Measurements from ENCODE around the gene NAPA.

The NAPA gene

GRCh38 chr19:47514869-47515588 lies at the start of gene NAPA:
Gene NAPA, minus strand, starts transcription at chr19:47515063. Its CDS starts 123 bp downstream, at chr19:47514940.
- peak; percentile 100 for DNase-seq

- no peak for DNase-seq
Measured at GRCh38 chr19:47564081-47564480, 49.2 kb upstream of the NAPA start.

GRCh38 chr19:47561440-47562057 lies 46.7 kb upstream of the NAPA start:
- DNase-seq: no peak

- no peak for DNase-seq
Measured at GRCh38 chr19:47560999-47561398, 46.1 kb upstream of the NAPA start.

- no peak for DNase-seq
Measured at GRCh38 chr19:47550129-47550528, 35.3 kb upstream of the NAPA start.

- DNase-seq: no peak
Measured at GRCh38 chr19:47549261-47549862, 34.5 kb upstream of the NAPA start.

GRCh38 chr19:47547199-47547598 lies 32.3 kb upstream of the NAPA start:
- no peak for DNase-seq

GRCh38 chr19:47545061-47545948 lies 30.4 kb upstream of the NAPA start:
- no peak for DNase-seq

- no peak for DNase-seq
Measured at GRCh38 chr19:47544476-47544875, 29.6 kb upstream of the NAPA start.

- DNase-seq: no peak
Measured at GRCh38 chr19:47544075-47544474, 29.2 kb upstream of the NAPA start.

GRCh38 chr19:47542030-47542475 lies 27.2 kb upstream of the NAPA start:
- no peak for DNase-seq

GRCh38 chr19:47541518-47541917 lies 26.7 kb upstream of the NAPA start:
- DNase-seq: peak; percentile 79

- peak; percentile 28 for DNase-seq
Measured at GRCh38 chr19:47540748-47541147, 25.9 kb upstream of the NAPA start.

GRCh38 chr19:47539747-47540311 lies 25.0 kb upstream of the NAPA start:
- peak; percentile 50 for DNase-seq

GRCh38 chr19:47538812-47539211 lies 23.9 kb upstream of the NAPA start:
- DNase-seq: no peak

GRCh38 chr19:47537493-47537892 lies 22.6 kb upstream of the NAPA start:
- no peak for DNase-seq

- DNase-seq: no peak
Measured at GRCh38 chr19:47534628-47535027, 19.8 kb upstream of the NAPA start.

GRCh38 chr19:47531640-47532387 lies 17.0 kb upstream of the NAPA start:
- no peak for DNase-seq

GRCh38 chr19:47529018-47529742 lies 14.3 kb upstream of the NAPA start:
- no peak for DNase-seq

GRCh38 chr19:47526798-47527197 lies 11.9 kb upstream of the NAPA start:
- no peak for DNase-seq

- DNase-seq: no peak
Measured at GRCh38 chr19:47523473-47523872, 8.6 kb upstream of the NAPA start.

Data from CD4-positive, alpha-beta T cell treated with Interleukin-17A for 1 hour (primary cell).